Measurements from ENCODE around the gene ACSL3. TPM values are rescaled to one million over a fixed set of nuclear protein-coding genes. Genes with fewer than 3 reads are reported as not detected.

Gene ACSL3
- total RNA-seq, 1 donor from 2014 or later: 95.8 TPM

DNA sequence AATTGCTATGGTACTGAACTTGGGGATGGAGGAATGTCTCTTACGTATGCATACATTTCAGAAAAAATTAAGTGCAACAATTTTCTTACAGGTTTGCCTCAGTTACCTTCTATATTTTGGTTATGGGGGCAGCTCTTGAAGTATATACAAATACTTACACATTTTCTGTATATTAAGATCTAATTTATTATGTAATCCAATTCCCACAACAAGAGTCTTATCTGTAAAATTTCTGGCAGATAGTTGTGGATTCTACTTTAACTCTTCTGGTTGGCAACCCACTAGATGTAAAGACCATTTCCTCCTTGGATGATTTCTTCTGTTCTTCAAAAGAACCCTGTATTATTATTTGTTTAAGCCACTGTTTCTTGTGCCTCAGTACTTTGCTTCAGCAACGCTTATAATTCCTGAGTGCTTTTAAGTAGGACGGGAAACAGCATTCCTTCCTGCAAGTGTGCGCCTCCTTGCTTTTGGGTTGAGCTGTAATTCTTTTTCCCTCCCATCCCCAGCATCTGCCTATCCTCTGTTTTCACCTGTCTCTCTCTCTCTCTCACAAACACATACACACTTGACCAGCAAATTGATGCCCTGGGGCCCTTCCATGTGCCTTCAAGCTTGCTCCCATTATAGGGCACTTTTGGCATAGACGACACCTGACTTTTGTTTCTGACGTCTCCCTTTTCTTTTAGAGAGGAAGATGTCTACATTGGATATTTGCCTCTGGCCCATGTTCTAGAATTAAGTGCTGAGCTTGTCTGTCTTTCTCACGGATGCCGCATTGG, 61.4 kb downstream of the ACSL3 start:
- H3K27ac Mint-ChIP-seq: peak overlapping the region; percentile 4
- no peaks in the 10 kb centered on the region for H3K27me3 Mint-ChIP-seq
- no peak overlapping the region for H3K4me3 Mint-ChIP-seq
- DNase-seq (ENCODE audit: extremely low spot score, unreplicated experiment): no peak
- H3K4me1 Mint-ChIP-seq (ENCODE audit: unreplicated experiment): no peaks in the 10 kb centered on the region
- no peaks in the 10 kb centered on the region for H3K9me3 Mint-ChIP-seq
- TF ChIP-seq, protein P1, sequence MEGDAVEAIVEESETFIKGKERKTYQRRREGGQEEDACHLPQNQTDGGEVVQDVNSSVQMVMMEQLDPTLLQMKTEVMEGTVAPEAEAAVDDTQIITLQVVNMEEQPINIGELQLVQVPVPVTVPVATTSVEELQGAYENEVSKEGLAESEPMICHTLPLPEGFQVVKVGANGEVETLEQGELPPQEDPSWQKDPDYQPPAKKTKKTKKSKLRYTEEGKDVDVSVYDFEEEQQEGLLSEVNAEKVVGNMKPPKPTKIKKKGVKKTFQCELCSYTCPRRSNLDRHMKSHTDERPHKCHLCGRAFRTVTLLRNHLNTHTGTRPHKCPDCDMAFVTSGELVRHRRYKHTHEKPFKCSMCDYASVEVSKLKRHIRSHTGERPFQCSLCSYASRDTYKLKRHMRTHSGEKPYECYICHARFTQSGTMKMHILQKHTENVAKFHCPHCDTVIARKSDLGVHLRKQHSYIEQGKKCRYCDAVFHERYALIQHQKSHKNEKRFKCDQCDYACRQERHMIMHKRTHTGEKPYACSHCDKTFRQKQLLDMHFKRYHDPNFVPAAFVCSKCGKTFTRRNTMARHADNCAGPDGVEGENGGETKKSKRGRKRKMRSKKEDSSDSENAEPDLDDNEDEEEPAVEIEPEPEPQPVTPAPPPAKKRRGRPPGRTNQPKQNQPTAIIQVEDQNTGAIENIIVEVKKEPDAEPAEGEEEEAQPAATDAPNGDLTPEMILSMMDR (conservative IDR thresholded peaks at IDR 0.05): no peak
- H3K36me3 Mint-ChIP-seq: peaks cover 34% of the 10 kb centered on the region

DNA sequence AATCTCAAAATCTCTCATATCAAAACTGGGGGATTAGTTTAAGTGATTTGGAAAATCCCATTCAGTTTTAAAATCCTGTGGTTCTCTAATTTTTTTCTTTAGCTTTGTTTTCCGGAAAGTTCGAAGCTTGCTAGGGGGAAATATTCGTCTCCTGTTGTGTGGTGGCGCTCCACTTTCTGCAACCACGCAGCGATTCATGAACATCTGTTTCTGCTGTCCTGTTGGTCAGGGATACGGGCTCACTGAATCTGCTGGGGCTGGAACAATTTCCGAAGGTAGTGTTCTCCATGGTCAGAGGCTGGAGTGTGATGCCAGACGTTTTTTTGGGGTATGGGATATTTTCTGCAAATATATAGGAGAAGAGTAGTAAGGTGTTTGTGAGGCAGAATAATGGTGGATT, 66.1 kb downstream of the ACSL3 start:
- H3K4me1 Mint-ChIP-seq (ENCODE audit: unreplicated experiment): no peaks in the 10 kb centered on the region
- TF ChIP-seq, protein P1 (conservative IDR thresholded peaks at IDR 0.05): no peak
- H3K36me3 Mint-ChIP-seq: peaks cover 32% of the 10 kb centered on the region
- DNase-seq (ENCODE audit: extremely low spot score, unreplicated experiment): no peak
- H3K4me3 Mint-ChIP-seq: no peak overlapping the region
- H3K27ac Mint-ChIP-seq: no peak overlapping the region
- H3K9me3 Mint-ChIP-seq: no peaks in the 10 kb centered on the region
- no peaks in the 10 kb centered on the region for H3K27me3 Mint-ChIP-seq

DNA sequence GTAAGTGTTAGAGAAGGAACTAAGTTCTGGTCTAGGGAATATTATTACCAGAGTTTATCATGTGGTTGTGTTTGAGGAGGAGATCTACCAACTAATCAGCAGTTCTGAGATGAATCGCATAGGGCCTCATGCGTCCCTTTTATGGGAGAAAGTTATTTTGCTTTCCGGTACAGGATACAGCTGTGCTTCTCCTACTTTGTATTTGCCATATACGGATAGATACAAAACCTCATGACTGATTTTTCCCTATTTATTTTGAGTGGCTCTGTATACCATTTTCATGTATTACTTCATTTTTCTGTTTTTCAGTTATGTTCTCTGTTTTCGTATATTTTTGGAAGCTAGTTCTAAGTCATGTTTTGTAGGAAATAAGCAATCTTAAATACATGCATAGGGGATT, 66.8 kb downstream of the ACSL3 start:
- DNase-seq (ENCODE audit: extremely low spot score, unreplicated experiment): no peak
- H3K27ac Mint-ChIP-seq: no peak overlapping the region
- H3K9me3 Mint-ChIP-seq: no peaks in the 10 kb centered on the region
- H3K4me3 Mint-ChIP-seq: no peak overlapping the region
- TF ChIP-seq, protein P1 (conservative IDR thresholded peaks at IDR 0.05): no peak
- peaks cover 32% of the 10 kb centered on the region for H3K36me3 Mint-ChIP-seq
- H3K4me1 Mint-ChIP-seq (ENCODE audit: unreplicated experiment): no peaks in the 10 kb centered on the region
- H3K27me3 Mint-ChIP-seq: no peaks in the 10 kb centered on the region

DNA sequence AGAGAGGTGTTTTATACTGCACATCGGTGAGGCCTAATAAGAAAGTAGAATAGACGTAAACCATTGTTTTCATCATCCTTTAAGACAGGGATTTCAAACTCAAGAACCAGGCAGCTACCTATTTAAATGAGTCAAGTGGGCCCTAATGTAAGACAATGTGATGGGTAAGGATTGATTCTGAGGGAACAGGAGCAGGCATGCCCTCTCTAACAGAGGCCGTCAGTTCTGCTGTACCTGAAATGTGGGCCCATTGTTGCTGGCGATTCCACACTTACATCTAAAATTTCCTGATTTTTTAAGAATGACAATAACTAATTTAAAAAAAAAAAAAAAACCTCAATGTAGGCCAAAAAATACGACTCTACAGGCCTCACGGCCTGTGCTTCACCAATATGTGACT, 67.5 kb downstream of the ACSL3 start:
- H3K36me3 Mint-ChIP-seq: peaks cover 34% of the 10 kb centered on the region
- TF ChIP-seq, protein P1 (conservative IDR thresholded peaks at IDR 0.05): no peak
- H3K27ac Mint-ChIP-seq: no peak overlapping the region

DNA sequence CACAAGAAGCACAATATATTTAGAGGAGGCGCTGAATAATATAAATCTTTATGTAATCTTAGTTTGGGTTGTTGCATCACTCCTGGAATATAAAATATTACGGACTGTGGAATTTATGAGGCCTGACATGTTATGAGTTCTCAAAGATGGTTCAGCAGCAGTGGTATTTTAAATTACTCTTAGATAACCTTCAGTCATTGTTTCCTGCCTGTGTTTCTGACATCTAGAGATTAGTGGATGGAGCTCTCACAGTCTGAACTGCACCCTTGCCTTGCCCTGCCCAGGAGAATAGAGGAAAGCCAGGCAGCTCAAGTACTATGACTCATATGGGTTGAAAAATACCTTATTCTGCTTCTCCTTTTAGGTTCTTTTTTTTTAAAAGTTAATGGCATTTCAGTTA, 70.0 kb downstream of the ACSL3 start:
- TF ChIP-seq, protein P1 (conservative IDR thresholded peaks at IDR 0.05): no peak
- Mint-ChIP-seq H3K9me3 (no peaks in the 10 kb centered on the region), H3K27ac (no peak overlapping the region), H3K27me3 (no peaks in the 10 kb centered on the region), H3K4me3 (no peak overlapping the region), H3K4me1 (ENCODE audit: unreplicated experiment) (no peaks in the 10 kb centered on the region), H3K36me3 (peaks cover 41% of the 10 kb centered on the region)
- no peak for DNase-seq (ENCODE audit: extremely low spot score, unreplicated experiment)

More for the DNA sequence above, 67.5 kb downstream of the ACSL3 start:
- no peaks in the 10 kb centered on the region for H3K9me3 Mint-ChIP-seq
- H3K4me3 Mint-ChIP-seq: no peak overlapping the region
- no peaks in the 10 kb centered on the region for H3K4me1 Mint-ChIP-seq (ENCODE audit: unreplicated experiment)
- H3K27me3 Mint-ChIP-seq: no peaks in the 10 kb centered on the region
- no peak for DNase-seq (ENCODE audit: extremely low spot score, unreplicated experiment)
